Measurements from ENCODE around the gene NOL6.

- TF ChIP-seq SIN3A (IDR thresholded peaks at IDR 0.05; ENCODE audit: low read depth), result no peak
- no peak for TF ChIP-seq CTCF (IDR thresholded peaks at IDR 0.05 in 2 of 3, conservative IDR thresholded peaks at IDR 0.05 in 1 of 3; ENCODE audit: borderline replicate concordance in 1 of 3, insufficient read depth in 1 of 3, low read depth in 2 of 3, low read length in 2 of 3)
- TF ChIP-seq EGR1 (IDR thresholded peaks at IDR 0.05; ENCODE audit: low read depth), result no peak
- no peak for TF ChIP-seq RAD21 (IDR thresholded peaks at IDR 0.05; ENCODE audit: low read depth)
- no peak for TF ChIP-seq MAX (IDR thresholded peaks at IDR 0.05)
- TF ChIP-seq REST (IDR thresholded peaks at IDR 0.05; ENCODE audit: low read depth), result no peak
Measured at GRCh38 chr9:33416996-33417395, 56.7 kb downstream of the NOL6 start.

Measured in HCT116 (cell line).